ENCODE results near the gene GBP2.
"Not testable (repeated sequence)": the region's sequence is repeated elsewhere in the genome, so short reads cannot be mapped to it uniquely, and the experiment has no call there.

Gene GBP2

GRCh38 chr1:89126602-89127565 lies 970 bp upstream of the GBP2 start:
- in situ Hi-C loops (cut with MboI; ENCODE audit: low sequenced_read_pairs) = not testable (repeated sequence)

GRCh38 chr1:89125240-89125912 lies 538 bp downstream of the GBP2 start:
- in situ Hi-C loops (cut with MboI; ENCODE audit: low sequenced_read_pairs) = no loop called here

GRCh38 chr1:89121641-89122040 lies 4.3 kb downstream of the GBP2 start:
- in situ Hi-C loops (cut with MboI; ENCODE audit: low sequenced_read_pairs) = no loop called here

- in situ Hi-C loops (cut with MboI; ENCODE audit: low sequenced_read_pairs) = no loop called here
Observed at GRCh38 chr1:89114662-89115061, 11.3 kb downstream of the GBP2 start.

GRCh38 chr1:89112871-89113613 lies 12.9 kb downstream of the GBP2 start:
- in situ Hi-C loops (cut with MboI; ENCODE audit: low sequenced_read_pairs) = no loop called here

- in situ Hi-C loops (cut with MboI; ENCODE audit: low sequenced_read_pairs) = no loop called here
Observed at GRCh38 chr1:89104687-89105086, 21.2 kb downstream of the GBP2 start.

GRCh38 chr1:89104147-89104546 lies 21.8 kb downstream of the GBP2 start:
- in situ Hi-C loops (cut with MboI; ENCODE audit: low sequenced_read_pairs) = no loop called here

GRCh38 chr1:89102021-89102420 lies 23.9 kb downstream of the GBP2 start:
- in situ Hi-C loops (cut with MboI; ENCODE audit: low sequenced_read_pairs) = no loop called here

- in situ Hi-C loops (cut with MboI; ENCODE audit: low sequenced_read_pairs) = no loop called here
Observed at GRCh38 chr1:89100412-89100811, 25.5 kb downstream of the GBP2 start.

GRCh38 chr1:89098857-89099256 lies 27.1 kb downstream of the GBP2 start:
- in situ Hi-C loops (cut with MboI; ENCODE audit: low sequenced_read_pairs) = no loop called here

GRCh38 chr1:89095737-89096136 lies 30.2 kb downstream of the GBP2 start:
- in situ Hi-C loops (cut with MboI; ENCODE audit: low sequenced_read_pairs) = no loop called here

- in situ Hi-C loops (cut with MboI; ENCODE audit: low sequenced_read_pairs) = no loop called here
Observed at GRCh38 chr1:89089962-89090361, 36.0 kb downstream of the GBP2 start.

- in situ Hi-C loops (cut with MboI; ENCODE audit: low sequenced_read_pairs) = no loop called here
Observed at GRCh38 chr1:89088572-89088971, 37.3 kb downstream of the GBP2 start.

- in situ Hi-C loops (cut with MboI; ENCODE audit: low sequenced_read_pairs) = no loop called here
Observed at GRCh38 chr1:89087241-89087640, 38.7 kb downstream of the GBP2 start.

GRCh38 chr1:89085781-89086180 lies 40.1 kb downstream of the GBP2 start:
- in situ Hi-C loops (cut with MboI; ENCODE audit: low sequenced_read_pairs) = no loop called here

GRCh38 chr1:89081005-89081404 lies 44.9 kb downstream of the GBP2 start:
- in situ Hi-C loops (cut with MboI; ENCODE audit: low sequenced_read_pairs) = no loop called here

- in situ Hi-C loops (cut with MboI; ENCODE audit: low sequenced_read_pairs) = not testable (repeated sequence)
Observed at GRCh38 chr1:89080068-89080467, 45.8 kb downstream of the GBP2 start.

GRCh38 chr1:89072466-89073065 lies 53.3 kb downstream of the GBP2 start:
- in situ Hi-C loops (cut with MboI; ENCODE audit: low sequenced_read_pairs) = not testable (repeated sequence)

GRCh38 chr1:89070509-89070908 lies 55.4 kb downstream of the GBP2 start:
- in situ Hi-C loops (cut with MboI; ENCODE audit: low sequenced_read_pairs) = no loop called here

- in situ Hi-C loops (cut with MboI; ENCODE audit: low sequenced_read_pairs) = no loop called here
Observed at GRCh38 chr1:89069951-89070350, 56.0 kb downstream of the GBP2 start.

GRCh38 chr1:89068291-89068690 lies 57.6 kb downstream of the GBP2 start:
- in situ Hi-C loops (cut with MboI; ENCODE audit: low sequenced_read_pairs) = no loop called here

Data from HL-60/S4 (cell line).